ENCODE measurements around the gene MYL5. TPM values are rescaled to one million over a fixed set of nuclear protein-coding genes. Genes with fewer than 3 reads are reported as not detected.

MYL5 gene
- total RNA-seq, 4 donors from 2014 or later = 4.6 to 9.9 TPM; not detected in 2

DNA sequence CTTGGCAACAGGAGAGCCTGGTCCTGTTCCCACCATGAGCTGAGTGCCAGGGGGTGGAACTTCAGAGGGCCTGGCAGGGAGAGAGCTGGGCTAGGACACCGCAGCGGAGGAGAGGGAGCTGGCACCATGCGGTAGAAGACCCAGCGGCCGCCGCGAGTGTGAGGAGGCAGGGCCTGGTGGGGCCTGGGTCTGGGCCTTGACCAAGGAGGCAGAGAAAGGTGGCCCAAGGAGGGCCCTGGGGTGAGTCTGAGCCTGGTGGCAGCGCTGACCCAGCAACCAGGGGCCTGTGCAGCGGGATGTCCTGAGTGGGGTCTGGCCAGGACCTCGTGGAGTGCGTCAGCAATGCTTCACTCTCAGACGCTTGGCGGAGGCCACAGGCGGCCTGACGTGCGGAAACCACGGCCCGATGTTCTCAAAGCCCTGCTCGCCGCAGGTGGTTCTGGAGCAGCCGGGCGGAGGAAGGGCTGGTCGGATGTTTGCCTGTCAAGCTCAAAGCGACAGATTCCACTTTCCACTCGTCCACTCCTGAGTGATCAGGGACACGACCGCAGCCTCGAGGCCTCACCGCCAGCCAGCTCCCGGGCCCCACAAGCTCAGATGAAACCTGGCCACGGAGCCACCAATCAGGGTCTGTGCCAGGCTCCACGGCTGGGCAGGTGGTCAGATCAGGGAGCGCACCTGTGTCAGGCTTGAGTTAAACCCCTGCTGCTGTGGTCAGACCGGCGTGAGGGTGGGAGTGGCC, 21.1 kb upstream of the MYL5 start:
- H3K4me1 ChIP-seq = no peaks in the 10 kb centered on the region
- intact Hi-C loops (cut with DNase I; ENCODE audit: low total_unique reads) = no loop called here
- H3K27me3 ChIP-seq = no peaks in the 10 kb centered on the region
- H3K27ac ChIP-seq = no peak overlapping the region
- no peaks in the 10 kb centered on the region for H3K9me3 ChIP-seq
- TF ChIP-seq, protein P1, sequence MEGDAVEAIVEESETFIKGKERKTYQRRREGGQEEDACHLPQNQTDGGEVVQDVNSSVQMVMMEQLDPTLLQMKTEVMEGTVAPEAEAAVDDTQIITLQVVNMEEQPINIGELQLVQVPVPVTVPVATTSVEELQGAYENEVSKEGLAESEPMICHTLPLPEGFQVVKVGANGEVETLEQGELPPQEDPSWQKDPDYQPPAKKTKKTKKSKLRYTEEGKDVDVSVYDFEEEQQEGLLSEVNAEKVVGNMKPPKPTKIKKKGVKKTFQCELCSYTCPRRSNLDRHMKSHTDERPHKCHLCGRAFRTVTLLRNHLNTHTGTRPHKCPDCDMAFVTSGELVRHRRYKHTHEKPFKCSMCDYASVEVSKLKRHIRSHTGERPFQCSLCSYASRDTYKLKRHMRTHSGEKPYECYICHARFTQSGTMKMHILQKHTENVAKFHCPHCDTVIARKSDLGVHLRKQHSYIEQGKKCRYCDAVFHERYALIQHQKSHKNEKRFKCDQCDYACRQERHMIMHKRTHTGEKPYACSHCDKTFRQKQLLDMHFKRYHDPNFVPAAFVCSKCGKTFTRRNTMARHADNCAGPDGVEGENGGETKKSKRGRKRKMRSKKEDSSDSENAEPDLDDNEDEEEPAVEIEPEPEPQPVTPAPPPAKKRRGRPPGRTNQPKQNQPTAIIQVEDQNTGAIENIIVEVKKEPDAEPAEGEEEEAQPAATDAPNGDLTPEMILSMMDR (IDR thresholded peaks at IDR 0.05) = no peak
- no peak for TF ChIP-seq POLR2A (IDR thresholded peaks at IDR 0.05)
- no peak for DNase-seq
- no peaks in the 10 kb centered on the region for H3K36me3 ChIP-seq
- H3K4me3 ChIP-seq = no peak overlapping the region

DNA sequence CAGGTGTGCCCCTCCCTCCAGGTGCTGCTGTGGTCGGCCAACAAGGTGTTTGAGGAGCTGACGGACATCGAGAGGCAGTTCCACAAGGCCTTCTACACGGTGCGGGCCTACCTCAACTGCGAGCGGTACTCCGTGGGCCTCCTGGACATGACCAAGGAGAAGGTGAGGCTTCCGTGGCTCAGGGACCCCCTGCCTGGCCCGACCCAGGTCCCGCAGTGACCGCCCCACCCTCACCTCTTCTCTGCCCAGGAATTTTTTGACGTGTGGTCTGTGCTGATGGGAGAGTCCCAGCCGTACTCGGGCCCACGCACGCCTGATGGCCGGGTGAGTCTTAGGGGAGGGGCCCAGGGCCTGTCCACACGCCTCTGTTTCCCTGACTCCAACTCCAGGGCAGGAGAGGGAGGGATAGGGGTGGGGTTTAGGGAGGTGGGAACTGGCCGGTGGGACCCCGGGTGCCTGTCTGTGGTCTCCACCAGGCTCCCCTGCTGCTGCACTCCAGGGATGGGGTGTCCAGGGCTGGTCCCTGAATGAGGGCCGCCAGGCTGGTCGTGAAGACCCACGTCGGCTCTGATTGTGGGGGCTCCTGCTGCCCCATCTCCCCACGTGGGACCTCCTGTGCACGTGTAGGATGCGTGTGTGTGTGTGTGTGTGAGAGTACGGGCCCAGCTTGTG, 20.4 kb upstream of the MYL5 start:
- intact Hi-C loops (cut with DNase I; ENCODE audit: low total_unique reads) = no loop called here

GRCh38 chr4:654503-654845, 19.9 kb upstream of the MYL5 start:
- no peak overlapping the region for H3K4me3 ChIP-seq
- DNase-seq = no peak
- no peaks in the 10 kb centered on the region for H3K9me3 ChIP-seq
- TF ChIP-seq POLR2A (IDR thresholded peaks at IDR 0.05) = no peak
- TF ChIP-seq, protein P1 (IDR thresholded peaks at IDR 0.05) = no peak
- no peaks in the 10 kb centered on the region for H3K27me3 ChIP-seq
- H3K36me3 ChIP-seq = no peaks in the 10 kb centered on the region
- H3K4me1 ChIP-seq = no peaks in the 10 kb centered on the region
- intact Hi-C loops (cut with DNase I; ENCODE audit: low total_unique reads) = no loop called here
- H3K27ac ChIP-seq = no peak overlapping the region

More for the DNA sequence above, 20.4 kb upstream of the MYL5 start:
- Histone ChIP-seq H3K36me3 (no peaks in the 10 kb centered on the region), H3K27ac (no peak overlapping the region), H3K4me1 (no peaks in the 10 kb centered on the region), H3K27me3 (no peaks in the 10 kb centered on the region), H3K9me3 (no peaks in the 10 kb centered on the region), H3K4me3 (no peak overlapping the region)
- no peak for DNase-seq
- TF ChIP-seq POLR2A (IDR thresholded peaks at IDR 0.05) = no peak

DNA sequence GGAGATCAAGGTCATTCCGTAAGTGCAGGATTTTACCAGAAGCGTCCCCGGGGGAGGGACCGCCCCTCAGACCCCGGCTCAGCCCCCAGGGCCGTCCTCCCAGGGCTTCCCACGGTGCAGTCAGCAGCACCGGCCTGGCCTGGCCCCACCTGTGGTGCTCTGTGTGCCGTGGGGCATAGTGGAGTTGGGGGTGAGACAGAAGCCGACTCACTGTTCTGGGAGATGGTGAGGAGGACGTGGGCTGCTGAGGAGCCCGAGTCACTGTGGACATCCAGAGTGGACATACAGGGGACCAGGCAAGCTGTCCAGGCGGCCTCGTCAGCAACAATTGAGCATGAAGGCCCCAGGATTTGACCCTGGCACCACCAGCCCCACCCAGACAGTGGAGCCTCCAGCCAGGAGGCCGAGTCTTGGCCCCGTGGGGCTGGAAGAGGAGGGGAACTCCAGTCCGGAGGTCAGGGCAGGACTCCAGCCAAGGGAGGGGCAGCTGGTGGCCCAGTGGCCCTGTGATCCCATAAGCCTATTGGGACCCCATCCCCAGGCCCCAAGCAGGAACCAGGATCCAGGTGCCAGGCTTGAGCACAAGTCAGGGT, 19.4 kb upstream of the MYL5 start:
- no peaks in the 10 kb centered on the region for H3K27me3 ChIP-seq
- intact Hi-C loops (cut with DNase I; ENCODE audit: low total_unique reads) = no loop called here

GRCh38 chr4:655464-656151, 18.7 kb upstream of the MYL5 start:
- Histone ChIP-seq H3K36me3 (no peaks in the 10 kb centered on the region), H3K4me3 (no peak overlapping the region), H3K4me1 (no peaks in the 10 kb centered on the region), H3K27ac (no peak overlapping the region), H3K27me3 (no peaks in the 10 kb centered on the region), H3K9me3 (no peaks in the 10 kb centered on the region)
- no peak for DNase-seq
- TF ChIP-seq, protein P1 (IDR thresholded peaks at IDR 0.05) = no peak
- no peak for TF ChIP-seq POLR2A (IDR thresholded peaks at IDR 0.05)
- intact Hi-C loops (cut with DNase I; ENCODE audit: low total_unique reads) = no loop called here

More for the DNA sequence above, 19.4 kb upstream of the MYL5 start:
- Histone ChIP-seq H3K9me3 (no peaks in the 10 kb centered on the region), H3K4me1 (no peaks in the 10 kb centered on the region), H3K36me3 (no peaks in the 10 kb centered on the region), H3K27ac (no peak overlapping the region), H3K4me3 (no peak overlapping the region)
- TF ChIP-seq, protein P1 (IDR thresholded peaks at IDR 0.05) = no peak
- TF ChIP-seq POLR2A (IDR thresholded peaks at IDR 0.05) = no peak
- no peak for DNase-seq
